ENCODE measurements around the gene FAM76A. TPM values are rescaled to one million over a fixed set of nuclear protein-coding genes. Genes with fewer than 3 reads are reported as not detected.

FAM76A gene
- total RNA-seq, 4 donors from 2014 or later = 17.6 to 28.8 (median 20.8) TPM

- no peaks in the 10 kb centered on the region for H3K4me1 ChIP-seq
- no peak for TF ChIP-seq POLR2A (IDR thresholded peaks at IDR 0.05)
- no peak for TF ChIP-seq EP300 (IDR thresholded peaks at IDR 0.05)
- no peak for TF ChIP-seq CTCF (IDR thresholded peaks at IDR 0.05)
- no peak for TF ChIP-seq POLR2AphosphoS5 (IDR thresholded peaks at IDR 0.05)
- H3K4me3 ChIP-seq = no peak overlapping the region
- no peaks in the 10 kb centered on the region for H3K27me3 ChIP-seq
- 92% methylated on average over 6 of the region's 6 CpGs for WGBS
- no peak for DNase-seq (ENCODE audit: low spot score in 2 of 2)
- H3K36me3 ChIP-seq = peaks cover 54% of the 10 kb centered on the region
- no peak overlapping the region for H3K27ac ChIP-seq
- no peaks in the 10 kb centered on the region for H3K9me3 ChIP-seq
Measured at GRCh38 chr1:27811741-27812500, 86.2 kb downstream of the FAM76A start.

Other genes starting within 250 kb of the FAM76A start
- gene WASF2, start 235.8 kb upstream of the FAM76A start, total RNA-seq = 10 to 100 TPM; 69.0 to 96.0 (median 90.4) TPM
- 100 to 1,000 TPM in 1 of 4 donors, 10 to 100 TPM in 3; 46.7 to 103 (median 60.1) TPM for gene AHDC1, start 121.8 kb upstream of the FAM76A start, total RNA-seq
- gene FGR, start 90.8 kb upstream of the FAM76A start, total RNA-seq = 1 to 10 TPM; 3.0 to 9.2 (median 5.9) TPM
- gene IFI6, start 53.8 kb upstream of the FAM76A start, total RNA-seq = 10 to 100 TPM in 1 of 4 donors, 1 to 10 TPM in 3; 6.3 to 31.4 (median 8.2) TPM
- gene STX12, start 47.3 kb downstream of the FAM76A start, total RNA-seq = 10 to 100 TPM; 54.8 to 81.5 (median 72.4) TPM
- gene PPP1R8, start 104.8 kb downstream of the FAM76A start, total RNA-seq = 10 to 100 TPM; 32.5 to 43.5 (median 35.2) TPM
- gene THEMIS2, start 146.6 kb downstream of the FAM76A start, total RNA-seq = 10 to 100 TPM in 1 of 4 donors, 1 to 10 TPM in 3; 5.6 to 12.0 (median 7.9) TPM
- 10 to 100 TPM; 18.9 to 42.1 (median 22.2) TPM for gene RPA2, start 188.6 kb downstream of the FAM76A start, total RNA-seq
- gene SMPDL3B, start 209.0 kb downstream of the FAM76A start, total RNA-seq = 1 to 10 TPM in 3 of 4 donors, under 1 TPM in 1; 0.48 to 3.2 (median 1.7) TPM
- 1 to 10 TPM; 6.1 to 7.7 (median 6.3) TPM for gene XKR8, start 234.0 kb downstream of the FAM76A start, total RNA-seq